Transverse colon (tissue), 4 donors: ENCODE measurements around the gene NSD2.

ENCODE experiments used
- CTCF ChIP-seq, 5 experiments: fragments of 200-600 bp in 3 of 5; fragments of 450-650 bp in 2 of 5; sonication (generic) in 3 of 5; IDR thresholded peaks; 1 replicate in 2 of 5; 2 replicates in 3 of 5; pipeline ENCODE4 v1.5.1; 2016 to 2017; ENCODE audit warnings: antibody characterized with exemption in 5 of 5, inconsistent platforms in 3 of 5, mild to moderate bottlenecking in 2 of 5, moderate library complexity in 1 of 5
- POLR2A ChIP-seq: fragments of 450-650 bp; IDR thresholded peaks from one replicate; pipeline ENCODE4 v1.6.1; 2016; ENCODE audit warnings: antibody characterized with exemption, mild to moderate bottlenecking, moderate library complexity
- POLR2AphosphoS5 ChIP-seq, 3 donors: sonication (generic); formaldehyde crosslinking; IDR thresholded peaks; one replicate each; pipeline ENCODE4 v1.6.1; 2016; ENCODE audit warnings: antibody characterized with exemption in 3 of 3

DNA sequence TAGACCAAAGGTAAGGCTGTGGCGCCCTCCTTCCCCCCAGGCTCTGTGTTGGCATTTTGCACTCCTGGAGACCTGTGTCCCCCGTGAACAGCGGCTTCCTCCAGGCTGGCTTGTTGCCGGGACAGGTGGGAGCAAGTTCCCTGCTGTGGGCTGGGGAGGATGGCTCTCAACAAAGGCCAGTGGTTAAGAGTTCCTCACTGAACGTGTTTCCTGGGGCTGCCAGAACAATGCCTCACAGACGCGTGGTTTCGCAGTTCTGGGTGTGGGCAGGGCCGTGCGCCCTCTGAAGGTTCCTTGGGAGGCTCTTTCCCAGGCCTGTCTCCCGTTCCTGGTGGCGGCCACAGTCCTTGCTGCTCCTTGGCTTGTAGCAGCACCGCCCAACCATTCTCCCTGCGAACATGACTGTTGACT, 104.2 kb downstream of the NSD2 start:
- TF ChIP-seq CTCF (IDR thresholded peaks at IDR 0.05) (no peak), POLR2AphosphoS5 (IDR thresholded peaks at IDR 0.05) (no peak), POLR2A (no peak)
